Measurements from ENCODE around the gene SDR42E1. TPM values are rescaled to one million over a fixed set of nuclear protein-coding genes. Genes with fewer than 3 reads are reported as not detected.

The SDR42E1 gene
- total and polyA plus RNA-seq, 2 of the 13 experiments (the other 11 are each of a cell fraction or from before 2014, with no cell fraction given): 0.01 to 0.13 TPM

DNA sequence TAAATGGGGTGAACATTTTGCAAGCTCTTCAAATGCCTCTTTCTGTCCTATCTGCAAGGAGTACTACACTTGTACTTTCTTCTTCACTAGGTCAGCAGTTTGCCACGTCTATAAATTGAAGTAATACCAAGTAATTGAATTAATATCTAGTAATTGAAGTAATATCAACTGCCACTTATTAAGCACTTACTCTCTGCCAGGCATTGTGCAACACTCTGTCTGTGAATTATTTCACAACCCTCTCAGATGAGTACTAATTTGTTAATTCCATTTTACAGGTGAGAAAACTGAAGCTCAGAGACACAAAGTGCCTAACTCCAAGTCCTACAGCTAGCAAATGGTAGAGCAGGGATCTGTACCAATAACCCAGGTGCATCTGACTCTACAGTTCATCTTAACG, 4.1 kb downstream of the SDR42E1 start:
- DNase-seq (ENCODE audit: low spot score): no peak
- ChIA-PET CTCF (ENCODE audit: low intra/inter-chr PET ratio, low total read pairs) (no interaction called here), POLR2A (no interaction called here)
- Histone ChIP-seq H3K27ac (ENCODE audit: extremely low read length, insufficient read depth, low read length) (no peak overlapping the region), H2AFZ (ENCODE audit: low read length) (no peak overlapping the region), H3K79me2 (ENCODE audit: insufficient read depth, low read length) (no peaks in the 10 kb centered on the region), H3K4me1 (ENCODE audit: insufficient read depth, low read length) (no peaks in the 10 kb centered on the region), H3K27me3 (ENCODE audit: control insufficient read depth in 1 of 2, insufficient read depth in 2 of 2, low read length in 2 of 2) (peaks cover 0 to 12% of the 10 kb centered on the region in 2 experiments; a peak in 2 of 5 replicates), H3K9me3 (ENCODE audit: low read length) (peaks cover 31% of the 10 kb centered on the region), H3K4me3 (replicated peaks in 1 of 3; ENCODE audit: insufficient read depth in 1 of 3, low read depth in 2 of 3, low read length in 3 of 3) (no peak overlapping the region), H3K4me2 (ENCODE audit: low read depth, low read length) (no peak overlapping the region), H3K9ac (ENCODE audit: insufficient read depth, low read depth, low read length) (no peak overlapping the region), H4K20me1 (ENCODE audit: insufficient read depth, low read length) (no peaks in the 10 kb centered on the region), H3K36me3 (replicated peaks in 1 of 2; ENCODE audit: control insufficient read depth in 1 of 2, insufficient read depth in 2 of 2, low read length in 2 of 2) (no peaks in the 10 kb centered on the region)
- 2% methylated on average over 2 of the region's 2 CpGs for WGBS (ENCODE audit: low lambda C conversion rate)
- FAIRE-seq: no peak
- intact Hi-C loops (cut with micrococcal nuclease; ENCODE audit: unreplicated experiment) (no loop called here), in situ Hi-C loops (cut with HindIII; ENCODE audit: extremely low pct_ligation_motif_present, low pct_unique_long_range_greater_than_20kb) (no loop called here)
- BruUV-seq (replicated peaks): no TSS peak
- ATAC-seq: no peak
- TF ChIP-seq ZNF552 (CRISPR knock-in tag; IDR thresholded peaks at IDR 0.05; ENCODE audit: borderline replicate concordance) (no peak), ZFP36 (IDR thresholded peaks at IDR 0.05; ENCODE audit: borderline replicate concordance, low read depth, low read length, partially characterized antibody) (no peak), MAFK (conservative IDR thresholded peaks at IDR 0.05 in 1 of 2, IDR thresholded peaks at IDR 0.05 in 1 of 2; ENCODE audit: low read length in 2 of 2) (peak in 1 of 2 experiments; percentile 9; a peak in 1 of 4 replicates), ERF (CRISPR knock-in tag; IDR thresholded peaks at IDR 0.05) (no peak), CEBPB (IDR thresholded peaks at IDR 0.05; ENCODE audit: borderline replicate concordance, low read depth, low read length) (peak; percentile 66), ZNF10 (CRISPR knock-in tag; IDR thresholded peaks at IDR 0.05; ENCODE audit: borderline replicate concordance, low read depth) (no peak), NFATC3 (CRISPR knock-in tag; IDR thresholded peaks at IDR 0.05) (no peak)
- TF ChIP-seq, protein P1, sequence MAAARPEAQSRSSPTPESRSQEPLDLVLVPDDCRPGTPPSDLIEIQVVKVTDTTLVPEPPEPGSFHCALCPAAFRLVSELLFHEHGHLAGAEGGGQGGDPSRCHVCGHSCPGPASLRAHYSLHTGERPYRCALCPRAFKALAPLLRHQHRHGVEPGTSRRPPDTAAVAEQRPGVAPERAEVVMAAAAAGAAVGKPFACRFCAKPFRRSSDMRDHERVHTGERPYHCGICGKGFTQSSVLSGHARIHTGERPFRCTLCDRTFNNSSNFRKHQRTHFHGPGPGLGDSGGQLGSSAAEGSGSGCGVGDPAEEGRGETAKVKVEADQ (CRISPR knock-in tag; IDR thresholded peaks at IDR 0.05; ENCODE audit: borderline replicate concordance): no peak
- TF ChIP-seq, protein P2, sequence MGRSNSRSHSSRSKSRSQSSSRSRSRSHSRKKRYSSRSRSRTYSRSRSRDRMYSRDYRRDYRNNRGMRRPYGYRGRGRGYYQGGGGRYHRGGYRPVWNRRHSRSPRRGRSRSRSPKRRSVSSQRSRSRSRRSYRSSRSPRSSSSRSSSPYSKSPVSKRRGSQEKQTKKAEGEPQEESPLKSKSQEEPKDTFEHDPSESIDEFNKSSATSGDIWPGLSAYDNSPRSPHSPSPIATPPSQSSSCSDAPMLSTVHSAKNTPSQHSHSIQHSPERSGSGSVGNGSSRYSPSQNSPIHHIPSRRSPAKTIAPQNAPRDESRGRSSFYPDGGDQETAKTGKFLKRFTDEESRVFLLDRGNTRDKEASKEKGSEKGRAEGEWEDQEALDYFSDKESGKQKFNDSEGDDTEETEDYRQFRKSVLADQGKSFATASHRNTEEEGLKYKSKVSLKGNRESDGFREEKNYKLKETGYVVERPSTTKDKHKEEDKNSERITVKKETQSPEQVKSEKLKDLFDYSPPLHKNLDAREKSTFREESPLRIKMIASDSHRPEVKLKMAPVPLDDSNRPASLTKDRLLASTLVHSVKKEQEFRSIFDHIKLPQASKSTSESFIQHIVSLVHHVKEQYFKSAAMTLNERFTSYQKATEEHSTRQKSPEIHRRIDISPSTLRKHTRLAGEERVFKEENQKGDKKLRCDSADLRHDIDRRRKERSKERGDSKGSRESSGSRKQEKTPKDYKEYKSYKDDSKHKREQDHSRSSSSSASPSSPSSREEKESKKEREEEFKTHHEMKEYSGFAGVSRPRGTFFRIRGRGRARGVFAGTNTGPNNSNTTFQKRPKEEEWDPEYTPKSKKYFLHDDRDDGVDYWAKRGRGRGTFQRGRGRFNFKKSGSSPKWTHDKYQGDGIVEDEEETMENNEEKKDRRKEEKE (IDR thresholded peaks at IDR 0.05): no peak
- TF ChIP-seq, protein P3, sequence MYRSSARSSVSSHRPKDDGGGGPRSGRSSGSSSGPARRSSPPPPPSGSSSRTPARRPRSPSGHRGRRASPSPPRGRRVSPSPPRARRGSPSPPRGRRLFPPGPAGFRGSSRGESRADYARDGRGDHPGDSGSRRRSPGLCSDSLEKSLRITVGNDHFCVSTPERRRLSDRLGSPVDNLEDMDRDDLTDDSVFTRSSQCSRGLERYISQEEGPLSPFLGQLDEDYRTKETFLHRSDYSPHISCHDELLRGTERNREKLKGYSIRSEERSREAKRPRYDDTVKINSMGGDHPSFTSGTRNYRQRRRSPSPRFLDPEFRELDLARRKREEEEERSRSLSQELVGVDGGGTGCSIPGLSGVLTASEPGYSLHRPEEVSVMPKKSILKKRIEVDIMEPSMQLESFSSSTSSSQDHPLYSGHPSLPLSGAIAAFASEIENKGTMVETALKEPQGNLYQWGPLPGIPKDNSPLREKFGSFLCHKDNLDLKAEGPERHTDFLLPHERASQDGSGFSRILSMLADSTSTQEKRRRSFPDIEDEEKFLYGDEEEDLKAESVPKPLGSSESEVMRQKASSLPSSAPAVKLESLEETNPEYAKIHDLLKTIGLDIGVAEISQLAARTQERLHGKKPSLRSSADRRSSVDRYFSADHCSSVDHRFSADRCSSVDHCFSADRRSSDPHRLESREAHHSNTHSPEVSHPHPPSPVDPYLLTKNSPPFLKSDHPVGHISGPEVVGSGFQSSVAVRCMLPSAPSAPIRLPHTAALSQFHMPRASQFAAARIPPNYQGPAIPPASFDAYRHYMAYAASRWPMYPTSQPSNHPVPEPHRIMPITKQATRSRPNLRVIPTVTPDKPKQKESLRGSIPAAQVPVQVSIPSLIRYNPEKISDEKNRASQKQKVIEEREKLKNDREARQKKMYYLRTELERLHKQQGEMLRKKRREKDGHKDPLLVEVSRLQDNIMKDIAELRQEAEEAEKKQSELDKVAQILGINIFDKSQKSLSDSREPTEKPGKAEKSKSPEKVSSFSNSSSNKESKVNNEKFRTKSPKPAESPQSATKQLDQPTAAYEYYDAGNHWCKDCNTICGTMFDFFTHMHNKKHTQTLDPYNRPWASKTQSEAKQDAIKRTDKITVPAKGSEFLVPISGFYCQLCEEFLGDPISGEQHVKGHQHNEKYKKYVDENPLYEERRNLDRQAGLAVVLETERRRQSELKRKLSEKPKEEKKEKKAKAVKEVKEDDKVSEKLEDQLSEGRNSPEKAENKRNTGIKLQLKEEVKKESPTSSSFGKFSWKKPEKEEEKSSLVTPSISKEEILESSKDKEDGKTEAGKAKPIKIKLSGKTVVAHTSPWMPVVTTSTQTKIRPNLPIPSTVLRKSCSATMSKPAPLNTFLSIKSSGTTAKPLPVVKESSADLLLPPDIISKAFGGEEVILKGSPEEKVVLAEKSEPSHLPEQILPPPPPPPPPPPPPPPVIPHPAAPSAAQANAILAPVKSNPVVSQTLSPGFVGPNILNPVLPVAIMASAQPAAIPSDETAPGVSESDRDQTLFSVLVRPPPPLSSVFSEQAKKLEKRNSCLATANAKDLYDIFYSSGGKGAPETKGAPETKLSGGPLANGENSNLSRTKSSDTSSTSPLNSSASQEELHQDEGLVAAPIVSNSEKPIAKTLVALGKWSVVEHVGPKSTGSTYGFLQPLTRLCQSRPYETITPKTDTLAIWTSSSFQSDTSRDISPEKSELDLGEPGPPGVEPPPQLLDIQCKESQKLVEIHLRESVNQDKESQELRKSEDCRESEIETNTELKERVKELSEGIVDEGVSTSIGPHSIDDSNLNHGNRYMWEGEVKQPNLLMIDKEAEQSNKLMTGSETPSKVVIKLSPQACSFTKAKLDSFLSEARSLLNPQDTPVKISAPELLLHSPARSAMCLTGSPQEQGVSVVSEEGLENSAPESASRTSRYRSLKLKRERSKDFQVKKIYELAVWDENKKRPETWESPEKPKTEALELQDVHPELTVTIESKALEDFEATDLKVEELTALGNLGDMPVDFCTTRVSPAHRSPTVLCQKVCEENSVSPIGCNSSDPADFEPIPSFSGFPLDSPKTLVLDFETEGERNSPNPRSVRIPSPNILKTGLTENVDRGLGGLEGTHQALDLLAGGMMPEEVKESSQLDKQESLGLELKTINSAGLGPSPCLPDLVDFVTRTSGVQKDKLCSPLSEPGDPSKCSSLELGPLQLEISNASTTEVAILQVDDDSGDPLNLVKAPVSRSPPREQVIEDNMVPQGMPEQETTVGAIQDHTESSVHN (CRISPR knock-in tag; IDR thresholded peaks at IDR 0.05): no peak
- TF ChIP-seq, protein P4, sequence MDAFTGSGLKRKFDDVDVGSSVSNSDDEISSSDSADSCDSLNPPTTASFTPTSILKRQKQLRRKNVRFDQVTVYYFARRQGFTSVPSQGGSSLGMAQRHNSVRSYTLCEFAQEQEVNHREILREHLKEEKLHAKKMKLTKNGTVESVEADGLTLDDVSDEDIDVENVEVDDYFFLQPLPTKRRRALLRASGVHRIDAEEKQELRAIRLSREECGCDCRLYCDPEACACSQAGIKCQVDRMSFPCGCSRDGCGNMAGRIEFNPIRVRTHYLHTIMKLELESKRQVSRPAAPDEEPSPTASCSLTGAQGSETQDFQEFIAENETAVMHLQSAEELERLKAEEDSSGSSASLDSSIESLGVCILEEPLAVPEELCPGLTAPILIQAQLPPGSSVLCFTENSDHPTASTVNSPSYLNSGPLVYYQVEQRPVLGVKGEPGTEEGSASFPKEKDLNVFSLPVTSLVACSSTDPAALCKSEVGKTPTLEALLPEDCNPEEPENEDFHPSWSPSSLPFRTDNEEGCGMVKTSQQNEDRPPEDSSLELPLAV (CRISPR knock-in tag; conservative IDR thresholded peaks at IDR 0.05; ENCODE audit: low read depth): no peak
